ENCODE data around the gene MCF2L. TPM values are rescaled to one million over a fixed set of nuclear protein-coding genes. Genes with fewer than 3 reads are reported as not detected.
"Not testable (repeated sequence)": the region's sequence is repeated elsewhere in the genome, so short reads cannot be mapped to it uniquely, and the experiment has no call there.

The MCF2L gene
- polyA plus RNA-seq, 1 experiment, result 0.02 TPM

DNA sequence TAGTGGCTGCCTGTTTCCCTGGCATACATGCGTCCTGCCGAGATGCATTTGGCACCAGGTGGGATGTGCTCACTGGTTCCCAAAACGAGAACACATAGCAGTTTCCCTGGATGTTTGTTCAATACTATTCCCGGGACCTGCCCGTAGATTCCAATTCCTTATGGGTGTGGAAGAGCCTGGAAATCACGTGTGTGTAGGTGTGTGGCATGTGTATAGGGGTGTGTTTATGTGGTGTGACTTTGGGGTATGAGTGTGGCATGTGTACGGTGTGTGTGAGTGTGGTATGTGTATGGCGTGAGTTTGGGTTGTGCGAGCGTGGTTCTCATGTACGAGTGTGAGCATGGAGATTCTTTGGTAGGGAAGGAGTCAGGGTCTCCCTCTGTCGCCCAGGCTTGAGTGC is 133.7 kb downstream of the MCF2L start:
- Histone ChIP-seq H3K27me3 (ENCODE audit: control insufficient read depth, insufficient read depth, low read length) (peaks cover 6% of the 10 kb centered on the region), H3K36me3 (ENCODE audit: control insufficient read depth, insufficient read depth, low read length) (no peaks in the 10 kb centered on the region), H3K4me3 (ENCODE audit: low read depth, low read length) (no peak overlapping the region)
- ChIA-PET CTCF (interaction anchor here (0.7 to 1.4 kb wide), 3 partner anchors 11 to 73 kb away, joined by 3 read pairs; no protein-coding TSS in a partner anchor), POLR2A (no interaction called here)
- DNase-seq (ENCODE audit: low read depth), result no peak
- TF ChIP-seq, protein P1, sequence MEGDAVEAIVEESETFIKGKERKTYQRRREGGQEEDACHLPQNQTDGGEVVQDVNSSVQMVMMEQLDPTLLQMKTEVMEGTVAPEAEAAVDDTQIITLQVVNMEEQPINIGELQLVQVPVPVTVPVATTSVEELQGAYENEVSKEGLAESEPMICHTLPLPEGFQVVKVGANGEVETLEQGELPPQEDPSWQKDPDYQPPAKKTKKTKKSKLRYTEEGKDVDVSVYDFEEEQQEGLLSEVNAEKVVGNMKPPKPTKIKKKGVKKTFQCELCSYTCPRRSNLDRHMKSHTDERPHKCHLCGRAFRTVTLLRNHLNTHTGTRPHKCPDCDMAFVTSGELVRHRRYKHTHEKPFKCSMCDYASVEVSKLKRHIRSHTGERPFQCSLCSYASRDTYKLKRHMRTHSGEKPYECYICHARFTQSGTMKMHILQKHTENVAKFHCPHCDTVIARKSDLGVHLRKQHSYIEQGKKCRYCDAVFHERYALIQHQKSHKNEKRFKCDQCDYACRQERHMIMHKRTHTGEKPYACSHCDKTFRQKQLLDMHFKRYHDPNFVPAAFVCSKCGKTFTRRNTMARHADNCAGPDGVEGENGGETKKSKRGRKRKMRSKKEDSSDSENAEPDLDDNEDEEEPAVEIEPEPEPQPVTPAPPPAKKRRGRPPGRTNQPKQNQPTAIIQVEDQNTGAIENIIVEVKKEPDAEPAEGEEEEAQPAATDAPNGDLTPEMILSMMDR (IDR thresholded peaks at IDR 0.05; ENCODE audit: insufficient read depth, low read depth, low read length), result no peak

DNA sequence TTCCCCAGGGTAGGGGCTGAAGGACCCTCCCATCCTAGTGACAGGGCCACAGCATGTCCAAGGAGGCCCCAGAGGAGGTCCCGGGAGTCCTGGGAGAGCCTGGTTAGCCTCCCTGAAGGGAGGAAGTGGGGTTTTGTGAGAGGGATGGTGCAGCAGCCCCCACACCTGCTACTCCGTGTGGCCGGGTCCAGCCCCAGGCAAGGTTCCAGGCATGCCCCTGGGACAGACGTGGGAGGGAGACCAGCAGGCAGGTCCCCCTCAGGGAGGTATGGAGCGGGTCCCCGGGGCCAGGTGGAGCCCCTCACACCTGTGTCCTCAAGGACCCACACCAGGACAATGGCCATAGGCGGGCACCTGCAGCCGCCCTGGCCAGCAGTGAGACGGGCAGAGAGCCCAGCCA is 134.6 kb downstream of the MCF2L start:
- no peaks in the 10 kb centered on the region for H3K36me3 ChIP-seq (ENCODE audit: control insufficient read depth, insufficient read depth, low read length)
- POLR2A ChIA-PET, result no interaction called here
- CTCF ChIA-PET, result no interaction called here

DNA sequence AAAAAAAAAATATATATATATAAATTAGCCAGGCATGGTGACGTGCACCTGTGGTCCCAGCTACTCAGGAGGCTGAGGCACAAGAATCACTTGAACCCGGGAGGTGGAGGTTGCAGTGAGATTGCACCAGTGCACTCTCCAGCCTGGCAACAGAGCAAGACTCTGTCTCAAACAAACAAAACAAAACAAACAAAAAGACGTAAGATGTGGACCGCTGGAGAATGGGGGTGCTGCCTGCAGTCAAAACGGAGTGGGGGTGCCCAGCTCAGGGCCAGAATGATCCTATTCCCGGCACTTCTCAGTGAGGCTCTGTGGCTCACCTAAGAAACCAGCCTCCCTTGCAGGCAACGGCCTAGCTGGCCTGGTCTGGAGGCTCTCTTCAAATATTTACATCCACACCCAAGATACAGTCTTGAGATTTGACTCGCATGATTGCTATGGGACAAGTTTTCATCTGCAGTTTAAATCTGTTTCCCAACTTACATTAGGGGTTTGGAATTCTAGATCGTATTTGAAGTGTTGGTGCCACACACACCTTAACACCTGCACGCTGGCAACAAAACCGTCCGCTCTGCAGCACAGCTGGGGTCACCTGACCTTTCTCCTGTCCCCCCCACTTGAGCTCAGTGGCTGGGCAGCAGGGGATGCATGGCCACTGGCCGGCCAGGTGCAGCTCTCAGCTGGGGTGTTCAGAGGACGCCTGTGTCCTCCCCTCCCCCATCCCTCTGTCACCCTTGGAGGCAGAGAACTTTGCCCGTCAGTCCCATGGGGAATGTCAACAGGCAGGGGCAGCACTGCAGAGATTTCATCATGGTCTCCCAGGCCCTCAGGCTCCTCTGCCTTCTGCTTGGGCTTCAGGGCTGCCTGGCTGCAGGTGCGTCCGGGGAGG is 136.3 kb downstream of the MCF2L start, which contains the start of gene F7:
TSS of gene F7 (plus strand) at position 760 of the 889 bp plus-strand sequence. CDS start at position 811, 51 bp downstream.
- TF ChIP-seq, protein P1 (IDR thresholded peaks at IDR 0.05; ENCODE audit: insufficient read depth, low read depth, low read length), result no peak
- no peaks in the 10 kb centered on the region for H3K36me3 ChIP-seq (ENCODE audit: control insufficient read depth, insufficient read depth, low read length)
- CTCF ChIA-PET, result interaction anchor here (0.5 kb wide), 1 partner anchor 133 kb away, joined by 3 read pairs; no protein-coding TSS in a partner anchor
- DNase-seq (ENCODE audit: low read depth), result no peak
- H3K27me3 ChIP-seq (ENCODE audit: control insufficient read depth, insufficient read depth, low read length), result 0 out of 2 replicates have a peak, but pooled peaks cover 1% of the 10 kb centered on the region
- POLR2A ChIA-PET, result no interaction called here
- H3K4me3 ChIP-seq (ENCODE audit: low read depth, low read length), result no peak within 1 kb of the TSS

More for the DNA sequence above, 134.6 kb downstream of the MCF2L start:
- DNase-seq (ENCODE audit: low read depth), result no peak
- peaks cover 6% of the 10 kb centered on the region for H3K27me3 ChIP-seq (ENCODE audit: control insufficient read depth, insufficient read depth, low read length)
- TF ChIP-seq, protein P1 (IDR thresholded peaks at IDR 0.05; ENCODE audit: insufficient read depth, low read depth, low read length), result no peak
- H3K4me3 ChIP-seq (ENCODE audit: low read depth, low read length), result no peak overlapping the region

DNA sequence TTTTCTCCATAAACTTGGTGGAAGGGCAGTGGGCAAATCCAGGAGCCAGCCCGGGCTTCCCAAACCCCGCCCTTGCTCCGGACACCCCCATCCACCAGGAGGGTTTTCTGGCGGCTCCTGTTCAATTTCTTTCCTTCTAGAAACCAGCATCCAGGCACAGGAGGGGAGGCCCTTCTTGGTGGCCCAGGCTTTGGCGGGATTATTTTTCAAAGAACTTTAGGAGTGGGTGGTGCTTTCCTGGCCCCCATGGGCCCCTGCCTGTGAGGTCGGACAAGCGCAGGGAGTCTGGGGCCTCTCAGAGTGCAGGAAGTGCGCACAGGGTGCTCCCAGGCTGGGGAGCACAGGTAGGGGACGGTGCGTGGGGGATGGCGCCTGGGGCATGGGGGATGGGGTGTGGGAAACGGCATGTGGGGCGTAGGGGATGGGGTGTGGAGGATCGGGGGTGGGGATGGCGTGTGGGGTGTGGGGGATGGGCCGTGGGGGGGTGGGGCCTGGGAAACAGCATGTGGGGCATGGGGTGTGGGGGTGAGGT is 137.0 kb downstream of the MCF2L start:
- Histone ChIP-seq H3K36me3 (ENCODE audit: control insufficient read depth, insufficient read depth, low read length) (no peaks in the 10 kb centered on the region), H3K4me3 (ENCODE audit: low read depth, low read length) (no peak overlapping the region), H3K27me3 (ENCODE audit: control insufficient read depth, insufficient read depth, low read length) (peaks cover 5% of the 10 kb centered on the region)
- POLR2A ChIA-PET, result no interaction called here
- DNase-seq (ENCODE audit: low read depth), result no peak
- TF ChIP-seq, protein P1 (IDR thresholded peaks at IDR 0.05; ENCODE audit: insufficient read depth, low read depth, low read length), result no peak
- CTCF ChIA-PET, result no interaction called here

DNA sequence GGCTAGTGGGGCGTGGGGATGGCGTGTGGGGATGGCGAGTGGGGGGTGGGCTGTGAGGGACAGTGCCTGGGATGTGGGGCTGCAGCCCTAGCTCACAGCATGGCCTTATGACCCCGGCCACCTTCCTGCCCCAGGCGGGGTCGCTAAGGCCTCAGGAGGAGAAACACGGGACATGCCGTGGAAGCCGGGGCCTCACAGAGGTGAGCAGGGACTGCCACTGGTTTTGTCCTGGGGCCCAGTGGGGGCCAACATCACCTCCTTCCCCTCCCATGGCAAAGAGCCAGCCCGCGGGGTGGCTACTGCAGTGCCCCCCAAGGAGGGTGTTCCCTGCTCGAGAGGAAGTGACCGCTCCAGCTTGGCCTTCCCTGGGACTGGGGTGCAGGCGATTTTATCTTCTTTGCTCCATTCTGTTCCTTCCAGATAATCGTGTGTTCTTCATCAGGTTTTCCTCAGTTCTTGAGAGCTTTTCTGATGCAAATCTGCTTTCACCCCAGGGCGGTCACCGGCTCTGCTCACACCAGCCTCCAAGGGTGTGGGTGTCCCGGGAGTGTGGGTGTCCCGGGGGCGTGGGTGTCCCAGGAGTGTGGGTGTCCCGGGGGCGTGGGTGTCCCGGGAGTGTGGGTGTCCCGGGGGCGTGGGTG is 137.8 kb downstream of the MCF2L start:
- peaks cover 6% of the 10 kb centered on the region for H3K27me3 ChIP-seq (ENCODE audit: control insufficient read depth, insufficient read depth, low read length)
- CTCF ChIA-PET, result no interaction called here
- no peak for DNase-seq (ENCODE audit: low read depth)
- POLR2A ChIA-PET, result no interaction called here
- H3K4me3 ChIP-seq (ENCODE audit: low read depth, low read length), result no peak overlapping the region
- H3K36me3 ChIP-seq (ENCODE audit: control insufficient read depth, insufficient read depth, low read length), result no peaks in the 10 kb centered on the region
- TF ChIP-seq, protein P1 (IDR thresholded peaks at IDR 0.05; ENCODE audit: insufficient read depth, low read depth, low read length), result no peak

DNA sequence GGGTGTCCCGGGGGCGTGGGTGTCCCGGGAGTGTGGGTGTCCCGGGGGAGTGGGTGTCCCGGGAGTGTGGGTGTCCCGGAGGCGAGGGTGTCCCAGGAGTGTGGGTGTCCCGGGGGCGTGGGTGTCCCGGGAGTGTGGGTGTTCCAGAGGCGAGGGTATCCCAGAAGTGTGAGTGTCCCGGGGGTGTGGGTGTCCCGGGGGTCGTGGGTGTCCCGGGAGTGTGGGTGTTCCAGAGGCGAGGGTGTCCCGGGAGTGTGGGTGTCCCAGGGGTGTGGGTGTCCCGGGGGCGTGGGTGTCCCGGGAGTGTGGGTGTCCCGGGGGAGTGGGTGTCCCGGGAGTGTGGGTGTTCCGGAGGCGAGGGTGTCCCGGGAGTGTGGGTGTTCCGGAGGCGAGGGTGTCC is 139.5 kb downstream of the MCF2L start:
- POLR2A ChIA-PET; H3K27me3 ChIP-seq (ENCODE audit: control insufficient read depth, insufficient read depth, low read length); H3K36me3 ChIP-seq (ENCODE audit: control insufficient read depth, insufficient read depth, low read length); CTCF ChIA-PET; DNase-seq (ENCODE audit: low read depth); H3K4me3 ChIP-seq (ENCODE audit: low read depth, low read length): not testable (repeated sequence)
